HG03521 (cell line): ENCODE results near the gene NR2F2.

Experiments
- ATAC-seq: cut with Tn5 transposase; IDR thresholded peaks from one replicate; pipeline ENCODE4 v1.9.1; 2021; ENCODE audit warnings: mild to moderate bottlenecking, moderate library complexity; ENCODE audit not compliant: unreplicated experiment

NR2F2 gene

GRCh38 chr15:96330450-96331143 lies at the start of gene NR2F2:
Gene NR2F2, plus strand, starts transcription at chr15:96330700. Its CDS starts 1,406 bp downstream, at chr15:96332106.
- peak; percentile 92 for ATAC-seq

DNA sequence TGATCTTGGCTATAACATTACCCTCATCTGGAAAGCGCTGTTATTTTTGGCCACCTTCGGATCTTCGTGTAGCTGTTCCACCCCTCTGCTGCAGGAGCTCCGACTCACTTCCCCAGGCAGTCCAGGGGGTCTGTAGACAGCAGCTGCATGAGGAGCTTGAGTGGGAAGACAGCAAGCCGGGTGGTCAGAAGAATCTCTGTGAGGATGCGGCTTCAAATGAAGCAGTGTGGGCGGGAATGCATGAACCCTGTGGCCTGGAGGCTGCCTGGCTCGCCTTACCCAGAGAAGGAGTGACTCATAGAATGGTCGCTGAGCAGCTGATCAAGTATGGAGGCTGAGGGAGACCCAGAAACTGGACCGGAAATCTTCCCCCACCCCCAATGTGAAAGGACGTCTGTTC lies 45.2 kb upstream of the NR2F2 start:
- ATAC-seq: no peak

GRCh38 chr15:96285729-96286254 lies 44.7 kb upstream of the NR2F2 start:
- no peak for ATAC-seq

DNA sequence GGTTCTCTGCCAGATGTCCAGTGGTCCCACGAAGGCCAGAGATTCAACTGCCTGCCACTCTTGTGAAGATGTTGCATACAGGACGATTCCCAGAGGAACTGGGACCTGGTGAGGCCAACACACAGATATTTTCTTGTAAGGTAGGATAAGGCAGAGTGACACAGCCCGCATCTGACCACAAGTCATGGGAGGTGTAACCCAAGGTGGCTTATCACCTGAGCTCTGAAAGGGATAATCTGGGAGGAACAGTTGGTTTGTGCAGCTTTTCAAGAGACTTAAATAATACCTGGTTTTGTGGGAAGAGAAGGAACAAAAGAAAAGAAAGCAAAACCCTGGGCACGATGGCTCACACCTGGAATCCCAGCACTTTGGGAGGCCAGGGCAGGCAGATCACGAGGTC lies 39.8 kb upstream of the NR2F2 start:
- ATAC-seq: no peak

- no peak for ATAC-seq
Measured at GRCh38 chr15:96292635-96293034, 37.9 kb upstream of the NR2F2 start.

DNA sequence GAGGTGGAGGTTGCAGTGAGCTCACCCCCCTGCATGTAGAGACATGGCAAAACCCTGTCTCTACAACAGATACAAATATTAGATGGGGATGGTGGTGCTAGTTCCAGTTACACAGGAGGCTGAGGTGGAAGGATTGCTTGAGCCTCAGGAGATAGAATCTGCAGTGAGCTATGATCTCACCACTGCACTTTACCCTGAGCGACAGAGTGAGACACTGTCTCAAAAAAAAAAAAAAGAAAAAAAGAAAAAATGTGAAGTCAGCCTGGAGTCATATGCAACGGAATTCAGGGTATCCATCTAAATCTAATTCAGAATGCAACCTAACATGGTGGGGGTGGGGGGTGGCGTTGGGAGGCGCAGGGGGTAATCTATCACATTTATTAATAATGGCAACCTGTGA lies 37.1 kb upstream of the NR2F2 start:
- no peak for ATAC-seq

GRCh38 chr15:96294766-96295165 lies 35.7 kb upstream of the NR2F2 start:
- ATAC-seq: no peak

GRCh38 chr15:96296264-96296663 lies 34.2 kb upstream of the NR2F2 start:
- no peak for ATAC-seq

DNA sequence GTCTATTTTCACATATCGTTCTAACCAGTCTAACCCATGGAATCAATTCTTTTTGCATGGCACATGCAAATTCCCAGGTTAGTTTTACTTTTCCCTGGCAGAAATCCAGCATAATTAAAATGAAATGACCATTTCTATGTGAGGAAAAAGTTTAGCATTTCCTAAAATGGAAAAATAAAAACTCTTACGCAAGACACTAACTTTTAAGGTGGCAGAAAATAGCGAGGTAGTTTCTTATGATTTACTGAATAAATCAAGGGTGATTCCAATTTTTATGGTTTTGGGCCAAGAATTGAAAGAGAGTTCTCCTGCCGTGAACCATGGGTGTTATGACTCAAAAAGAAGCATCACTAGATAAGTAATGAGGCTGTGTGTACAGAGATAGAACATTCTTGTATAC lies 32.7 kb upstream of the NR2F2 start:
- no peak for ATAC-seq

DNA sequence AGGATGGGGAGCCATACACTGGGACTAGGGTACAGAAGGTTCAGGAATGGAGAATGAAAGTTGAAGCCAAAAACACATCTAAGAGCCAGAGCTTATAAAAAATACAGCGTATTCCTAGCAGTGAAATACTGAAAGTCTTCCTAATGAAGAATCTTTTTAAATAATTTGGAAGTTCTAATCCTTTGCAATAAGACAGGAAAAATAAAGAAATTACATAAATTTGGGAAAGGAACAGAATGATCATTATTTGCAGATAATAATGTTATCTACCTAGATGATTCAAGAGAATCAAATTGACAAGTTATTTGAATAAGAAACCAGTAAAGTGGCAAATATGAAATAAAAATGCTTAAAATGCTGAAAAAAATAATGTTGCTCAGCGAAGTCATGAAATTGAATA lies 32.3 kb upstream of the NR2F2 start:
- no peak for ATAC-seq

DNA sequence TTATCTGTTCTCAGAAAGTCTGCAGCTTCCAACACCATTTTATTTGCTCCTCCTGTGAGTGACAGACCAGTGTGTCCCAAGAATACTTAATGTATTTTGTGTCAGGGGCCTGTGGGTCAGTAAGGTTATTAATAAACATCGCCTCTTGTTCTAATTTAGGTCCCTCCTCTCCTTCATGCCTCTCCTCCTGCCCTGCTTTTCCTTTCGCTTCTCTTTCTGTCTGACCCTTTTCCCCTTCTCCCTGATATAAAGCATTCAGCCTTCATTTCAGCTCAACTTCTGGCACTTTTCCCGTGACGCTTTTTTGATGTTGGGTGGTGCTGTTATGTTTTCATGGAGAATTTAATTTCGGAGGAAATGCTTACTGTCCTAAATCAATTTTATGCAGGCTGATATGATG lies 29.7 kb upstream of the NR2F2 start:
- no peak for ATAC-seq

- ATAC-seq: no peak
Measured at GRCh38 chr15:96303503-96304056, 26.9 kb upstream of the NR2F2 start.

DNA sequence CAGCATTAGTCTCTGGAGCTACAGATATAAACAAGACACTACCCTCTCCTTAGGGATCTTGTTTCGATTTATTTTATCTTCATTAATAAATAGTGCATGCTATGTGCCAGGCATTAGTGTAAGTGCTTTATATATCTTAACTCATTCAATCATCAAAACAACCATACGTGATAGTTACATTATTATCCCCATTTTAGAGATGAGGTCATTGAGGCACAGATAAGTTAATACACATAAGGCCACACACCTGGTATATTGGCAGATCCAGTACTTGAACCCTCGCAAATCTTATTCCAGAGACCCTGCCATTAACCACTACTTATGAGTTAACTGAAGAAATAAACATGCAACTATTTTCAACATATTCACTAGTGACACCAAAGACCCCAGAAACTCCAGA lies 25.7 kb upstream of the NR2F2 start:
- ATAC-seq: no peak

DNA sequence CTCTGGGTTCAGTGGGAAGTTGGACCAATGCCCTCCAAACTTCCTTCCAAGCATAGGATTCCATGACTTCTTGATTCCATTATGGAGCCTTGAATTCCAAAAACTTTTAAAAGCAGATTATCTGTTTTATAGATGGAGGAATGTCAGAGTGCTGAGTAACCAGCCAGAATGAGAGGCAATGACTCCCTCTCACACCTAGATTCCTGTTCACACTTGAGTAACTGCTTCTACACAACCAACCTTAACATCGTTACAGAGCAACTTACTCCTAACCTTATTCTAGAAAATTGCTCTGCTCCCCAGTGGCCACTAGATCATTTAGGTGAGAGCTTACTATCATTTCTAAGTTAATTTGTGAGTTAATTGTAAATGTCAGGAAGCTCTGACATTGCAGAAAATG lies 24.2 kb upstream of the NR2F2 start:
- ATAC-seq: no peak

- ATAC-seq: no peak
Measured at GRCh38 chr15:96307856-96308394, 22.6 kb upstream of the NR2F2 start.

GRCh38 chr15:96309143-96309660 lies 21.3 kb upstream of the NR2F2 start:
- no peak for ATAC-seq

- ATAC-seq: no peak
Measured at GRCh38 chr15:96311256-96311955, 19.1 kb upstream of the NR2F2 start.

DNA sequence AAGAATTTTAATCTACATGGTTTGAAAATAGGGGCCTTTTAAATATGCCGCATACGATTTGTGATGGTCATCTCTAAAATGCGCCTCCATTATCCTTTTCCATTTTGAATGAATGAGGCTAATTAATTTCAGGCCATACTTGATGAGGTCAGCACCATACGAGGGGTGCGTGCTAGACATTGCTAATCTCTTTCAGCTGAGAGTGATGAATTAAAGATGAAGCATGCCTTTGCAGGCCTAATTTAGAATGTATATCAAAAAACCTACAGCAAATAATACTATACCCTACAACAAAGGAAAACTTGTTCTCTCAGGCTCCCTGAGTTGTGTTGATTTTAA lies 18.6 kb upstream of the NR2F2 start:
- no peak for ATAC-seq

GRCh38 chr15:96312641-96313335 lies 17.7 kb upstream of the NR2F2 start:
- ATAC-seq: no peak

DNA sequence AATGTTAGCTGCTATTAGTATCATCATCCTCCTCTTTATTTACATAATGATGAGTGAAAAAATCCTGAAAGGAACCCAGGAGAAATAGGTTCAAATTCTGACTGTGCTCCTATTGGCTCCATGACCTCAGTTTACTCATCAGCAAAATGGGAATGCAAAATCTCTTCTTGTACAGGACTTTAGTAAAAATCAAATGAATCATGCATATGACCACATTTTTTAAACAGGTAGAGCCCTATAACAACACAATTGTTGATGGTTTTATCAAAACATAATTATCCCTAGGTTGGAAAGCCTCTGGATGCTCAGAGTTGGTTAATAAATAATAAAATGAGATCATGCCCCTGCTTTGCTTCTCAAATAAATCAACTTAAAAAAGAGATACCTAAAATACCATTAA lies 16.0 kb upstream of the NR2F2 start:
- no peak for ATAC-seq

DNA sequence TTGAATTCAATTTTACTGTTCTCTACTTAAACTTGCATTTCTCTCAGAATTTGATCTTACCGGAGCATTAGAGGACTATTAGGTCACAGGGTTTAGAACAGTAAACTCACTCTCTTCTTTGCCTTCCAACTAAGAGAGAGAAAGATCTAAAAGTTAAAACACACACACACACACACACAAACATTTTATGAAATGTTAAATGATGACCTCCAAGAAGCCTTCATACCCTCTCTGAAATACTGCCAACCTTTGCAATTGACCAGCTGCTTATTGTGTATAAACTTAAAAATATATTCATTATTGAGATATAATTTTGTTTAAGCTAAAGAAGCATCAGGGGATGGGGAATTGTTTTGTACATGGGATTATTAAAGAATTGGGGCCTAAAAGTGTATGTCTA lies 15.5 kb upstream of the NR2F2 start:
- ATAC-seq: no peak
